Mononuclear cell (primary cell): ENCODE data around the gene CDC6. TPM values are rescaled to one million over a fixed set of nuclear protein-coding genes. Genes with fewer than 3 reads are reported as not detected.

Experiments
- H3K27me3 ChIP-seq: 2 replicates; pipeline ENCODE4 v1.6.0; 2011; ENCODE audit warnings: low read length, control low read depth; ENCODE audit not compliant: insufficient read depth
- H3K4me1 ChIP-seq: 2 replicates; pipeline ENCODE4 v1.5.1; 2011; ENCODE audit warnings: mild to moderate bottlenecking, low read length, control low read depth; ENCODE audit not compliant: insufficient read depth
- H3K4me3 ChIP-seq: 2 replicates; pipeline ENCODE4 v1.5.1; 2011; ENCODE audit warnings: mild to moderate bottlenecking, low read length, moderate library complexity
- H3K9me3 ChIP-seq: 2 replicates; pipeline ENCODE4 v1.5.1; 2011; ENCODE audit warnings: low read depth, mild to moderate bottlenecking, control low read depth, low read length
- total RNA-seq: library from RNA; depleted of rRNA; stranded (reverse); fragments of >200 nt; gene quantifications from one replicate; pipeline ENCODE4 v1.2.3, GENCODE V29; 2012

The CDC6 gene
- total RNA-seq, 1 donor = 0.21 TPM

DNA sequence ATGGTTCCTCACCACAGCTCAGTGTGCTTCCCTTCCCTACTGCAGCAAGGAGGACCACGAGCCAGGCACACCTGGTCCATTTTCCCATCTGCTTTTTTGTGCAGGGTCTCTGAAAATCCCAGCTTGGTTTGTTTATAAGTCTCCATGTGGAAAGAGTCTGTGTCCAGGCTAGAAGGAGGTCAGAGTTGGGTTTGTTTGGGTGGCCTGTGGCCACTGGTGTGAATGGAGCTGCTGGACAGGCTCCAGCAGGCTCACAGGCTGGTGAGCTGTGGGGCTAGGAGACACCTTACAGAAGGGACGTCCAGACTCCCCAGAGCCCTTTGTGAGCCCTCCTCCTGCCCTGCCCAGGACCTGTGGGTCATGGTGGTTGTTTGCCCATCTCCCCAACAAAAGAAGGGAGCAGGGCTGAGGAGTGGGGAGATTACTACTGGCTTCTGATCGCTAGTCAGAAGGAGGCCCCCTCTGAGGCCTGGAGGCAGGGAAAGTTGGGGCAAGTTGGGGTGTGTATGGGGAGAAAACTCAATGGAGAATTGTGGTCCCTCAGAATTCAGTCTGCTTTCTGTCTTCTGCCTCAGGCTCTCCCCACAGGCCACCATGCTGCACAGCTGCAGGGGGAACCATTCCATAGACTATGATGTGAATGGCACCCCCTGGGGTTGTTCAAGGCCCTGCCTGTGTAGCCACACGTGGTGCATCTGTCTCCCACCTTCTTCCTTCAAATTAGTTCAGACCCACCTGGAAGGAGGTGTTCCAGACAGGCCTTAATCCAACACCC is 25.4 kb downstream of the CDC6 start:
- Histone ChIP-seq H3K9me3 (no peaks in the 10 kb centered on the region), H3K4me3 (no peak overlapping the region), H3K27me3 (no peaks in the 10 kb centered on the region), H3K4me1 (peaks cover 98% of the 10 kb centered on the region)

DNA sequence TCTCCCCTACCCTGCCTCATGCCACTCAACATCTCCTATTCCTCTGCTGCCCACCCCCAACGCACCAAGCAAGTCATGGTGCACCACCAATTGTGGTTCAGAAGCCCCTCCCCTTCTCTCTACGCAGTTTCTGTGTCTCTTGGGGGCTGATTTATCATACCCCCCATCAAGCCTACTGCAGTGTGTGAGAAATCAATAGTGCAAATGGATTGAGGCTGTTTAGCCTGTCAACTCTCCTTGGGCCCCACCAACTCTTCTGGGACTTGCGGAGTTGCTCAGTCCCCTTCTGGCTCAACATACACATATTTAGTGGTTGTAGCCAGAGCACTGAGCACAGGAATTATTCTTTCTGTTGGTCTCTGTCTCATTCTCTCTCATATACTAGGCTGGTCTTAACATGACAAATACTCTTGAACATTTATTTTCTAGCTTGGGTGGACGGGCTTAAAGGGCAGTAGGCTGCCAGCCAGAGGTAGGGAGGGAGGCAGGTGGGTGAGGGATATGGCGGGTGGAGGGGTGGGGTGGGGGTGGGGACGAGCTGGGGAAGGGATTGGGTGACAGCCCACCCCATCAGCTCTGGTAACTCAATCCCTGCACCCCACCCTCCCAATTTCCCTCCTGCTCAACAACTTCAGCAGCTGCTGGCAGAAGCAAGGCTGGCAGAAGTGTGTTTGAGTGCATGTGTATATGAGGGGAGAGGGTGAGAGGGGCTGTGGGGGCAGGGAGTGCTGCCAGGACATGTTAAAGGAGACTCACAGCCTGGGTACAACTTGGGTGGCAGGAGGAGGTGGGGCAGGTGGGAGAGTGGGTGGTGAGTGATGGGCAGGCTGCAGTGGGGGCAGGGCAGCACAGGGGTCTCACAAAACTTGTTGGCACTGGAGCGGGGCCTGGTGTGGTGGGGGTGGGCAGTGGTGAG is 26.2 kb downstream of the CDC6 start:
- Histone ChIP-seq H3K27me3 (no peaks in the 10 kb centered on the region), H3K4me3 (no peak overlapping the region), H3K4me1 (peaks cover 91% of the 10 kb centered on the region), H3K9me3 (no peaks in the 10 kb centered on the region)

DNA sequence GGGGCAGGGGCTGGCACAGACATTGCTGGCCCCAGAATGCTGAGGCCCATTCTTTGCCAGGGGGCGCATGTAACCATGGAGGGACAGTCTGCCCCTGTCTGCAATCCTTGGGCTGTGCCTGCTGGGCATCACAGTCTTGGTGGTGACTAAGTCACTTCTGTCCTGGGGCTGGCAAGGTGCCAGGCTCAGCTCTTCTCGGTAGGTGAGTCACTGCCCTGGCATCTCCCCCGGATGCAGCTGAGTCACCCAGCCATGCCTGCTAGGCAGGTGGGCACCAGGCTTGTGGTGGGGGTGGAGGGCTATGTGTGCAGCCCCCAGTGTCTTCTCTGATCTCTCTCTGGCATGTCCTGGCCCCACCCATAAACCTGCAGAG is 26.9 kb downstream of the CDC6 start:
- Histone ChIP-seq H3K9me3 (no peaks in the 10 kb centered on the region), H3K4me3 (no peak overlapping the region), H3K4me1 (peaks cover 90% of the 10 kb centered on the region), H3K27me3 (no peaks in the 10 kb centered on the region)

DNA sequence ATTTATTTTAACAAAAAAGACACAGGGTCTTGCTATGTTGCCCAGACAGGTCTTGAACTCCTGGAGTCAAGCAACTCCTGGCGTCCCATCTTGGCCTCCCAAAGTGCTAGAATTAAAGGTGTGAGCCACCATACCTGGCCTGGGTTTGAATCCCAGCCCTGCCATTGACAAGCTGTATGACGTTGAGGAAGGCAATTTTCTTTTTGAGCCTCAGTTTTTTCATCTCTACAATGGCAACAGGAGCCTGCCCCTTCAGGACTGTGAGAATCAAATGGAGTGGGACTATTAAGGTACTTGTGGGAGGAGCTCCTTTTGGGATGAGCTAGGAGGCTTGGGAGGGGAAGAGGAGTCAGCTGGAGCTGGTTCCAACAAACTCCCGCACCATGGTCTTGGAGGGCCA is 27.5 kb downstream of the CDC6 start:
- peaks cover 90% of the 10 kb centered on the region for H3K4me1 ChIP-seq
- H3K4me3 ChIP-seq = no peak overlapping the region
- no peaks in the 10 kb centered on the region for H3K27me3 ChIP-seq
- no peaks in the 10 kb centered on the region for H3K9me3 ChIP-seq

DNA sequence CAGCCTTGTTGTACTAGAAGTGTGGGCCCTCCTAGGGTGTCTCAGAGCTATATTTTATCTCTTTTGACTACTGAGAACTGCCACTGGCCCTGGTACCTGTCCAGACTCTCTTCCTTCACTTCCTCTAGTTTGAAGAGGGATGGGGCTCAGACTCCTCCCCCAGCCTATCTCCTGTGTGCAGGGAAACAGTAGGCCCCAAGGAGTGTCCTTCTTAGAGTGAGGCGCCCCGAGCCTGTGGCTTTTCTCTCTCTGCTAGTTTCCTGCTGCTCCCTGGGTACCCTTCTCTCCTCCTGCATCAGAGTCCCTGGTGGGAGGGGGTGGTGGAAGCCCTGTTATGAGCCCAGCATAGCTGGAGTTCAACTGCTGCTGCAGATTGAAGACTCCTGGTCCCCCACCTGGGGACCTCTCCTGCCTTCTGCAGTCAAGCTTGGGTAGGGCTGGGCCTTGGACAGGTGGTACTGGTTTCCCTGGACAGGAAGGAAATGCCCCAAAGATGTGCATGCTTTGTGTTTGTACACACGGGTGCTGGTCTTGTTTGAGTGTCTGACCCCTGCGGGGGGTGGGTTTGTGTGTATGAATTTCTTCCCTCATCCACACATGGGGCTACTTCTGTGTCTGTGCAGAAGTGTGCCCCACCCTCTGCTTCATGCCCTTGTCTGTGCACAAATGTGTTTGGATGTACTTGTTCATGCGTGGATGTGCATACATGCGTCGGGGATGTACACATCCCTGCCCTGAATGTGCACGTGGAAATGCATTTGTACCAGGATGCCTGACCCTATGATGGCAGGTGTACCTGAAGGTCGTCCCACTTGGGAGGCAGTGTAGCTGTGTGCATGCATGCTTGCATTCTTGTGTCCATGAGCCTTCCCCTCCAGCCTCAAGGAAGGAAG is 28.2 kb downstream of the CDC6 start:
- H3K27me3 ChIP-seq = no peaks in the 10 kb centered on the region
- H3K4me1 ChIP-seq = peaks cover 90% of the 10 kb centered on the region
- H3K9me3 ChIP-seq = no peaks in the 10 kb centered on the region
- H3K4me3 ChIP-seq = no peak overlapping the region

DNA sequence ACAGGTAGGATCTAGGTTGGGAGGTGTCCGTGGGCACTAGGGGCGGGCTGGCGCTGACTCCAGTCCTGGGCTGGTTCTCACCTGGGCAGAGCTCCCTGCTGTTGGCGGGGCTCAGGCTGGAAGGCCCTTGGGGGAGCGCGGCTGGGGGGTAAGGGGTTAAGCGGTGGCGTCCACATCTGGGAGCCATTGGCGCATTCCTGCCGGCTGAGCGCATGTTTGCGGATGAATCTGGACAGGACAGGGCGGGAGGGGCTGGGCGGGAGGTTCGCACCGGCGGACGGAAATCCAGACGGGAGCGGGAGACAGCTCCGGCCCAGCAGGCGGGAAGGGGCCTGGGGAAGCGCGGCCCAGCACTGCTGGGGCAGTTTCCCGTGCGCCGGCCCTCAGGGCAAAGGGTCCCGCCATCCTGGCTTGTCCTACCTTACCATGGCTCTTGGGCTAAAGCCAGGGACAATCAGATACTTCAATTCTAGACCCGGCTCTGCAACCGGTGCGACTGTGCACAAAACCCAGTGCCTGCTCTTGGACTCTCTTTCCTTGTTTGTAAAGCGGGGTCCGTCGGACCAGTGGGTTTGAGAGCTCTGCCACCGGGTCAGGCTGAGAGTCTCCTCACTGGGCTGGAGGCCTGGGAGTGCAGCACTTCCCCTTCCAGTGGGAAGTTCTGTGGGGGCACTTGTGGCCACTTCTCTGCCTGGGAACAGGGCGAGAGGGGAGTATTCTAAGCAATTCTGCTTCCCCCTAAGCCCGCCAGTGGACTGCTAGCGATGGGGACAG is 29.1 kb downstream of the CDC6 start:
- H3K4me1 ChIP-seq = peaks cover 90% of the 10 kb centered on the region
- peak overlapping the region; percentile 98 for H3K4me3 ChIP-seq
- no peaks in the 10 kb centered on the region for H3K27me3 ChIP-seq
- H3K9me3 ChIP-seq = no peaks in the 10 kb centered on the region

DNA sequence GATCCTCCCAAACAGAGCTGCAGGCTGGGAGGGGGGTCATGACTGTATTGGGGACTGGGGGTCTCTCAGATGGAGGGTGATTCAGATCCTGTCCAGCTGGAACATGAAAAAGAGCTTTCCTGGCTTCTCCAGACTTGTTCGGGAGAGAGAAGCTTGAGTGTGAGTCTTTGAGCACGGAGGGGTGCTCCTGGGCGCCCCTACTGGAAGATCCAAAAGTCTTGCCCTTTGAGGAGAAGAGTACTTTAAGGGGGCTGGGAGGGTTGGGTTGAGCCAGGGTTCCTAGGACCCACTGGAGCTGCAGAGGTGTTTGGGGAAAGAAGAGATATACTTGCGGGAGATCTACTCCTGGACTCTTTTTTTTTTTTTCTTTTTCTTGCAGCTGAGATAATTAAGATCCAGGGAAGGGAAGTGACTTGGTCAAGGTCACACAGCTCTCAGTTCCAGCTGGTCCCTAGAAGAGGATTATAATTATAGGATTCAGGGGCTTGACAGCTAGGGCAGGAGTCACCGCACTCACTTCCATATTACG is 29.7 kb downstream of the CDC6 start:
- Histone ChIP-seq H3K9me3 (no peaks in the 10 kb centered on the region), H3K27me3 (no peaks in the 10 kb centered on the region), H3K4me3 (peak overlapping the region; percentile 98), H3K4me1 (peaks cover 90% of the 10 kb centered on the region)

DNA sequence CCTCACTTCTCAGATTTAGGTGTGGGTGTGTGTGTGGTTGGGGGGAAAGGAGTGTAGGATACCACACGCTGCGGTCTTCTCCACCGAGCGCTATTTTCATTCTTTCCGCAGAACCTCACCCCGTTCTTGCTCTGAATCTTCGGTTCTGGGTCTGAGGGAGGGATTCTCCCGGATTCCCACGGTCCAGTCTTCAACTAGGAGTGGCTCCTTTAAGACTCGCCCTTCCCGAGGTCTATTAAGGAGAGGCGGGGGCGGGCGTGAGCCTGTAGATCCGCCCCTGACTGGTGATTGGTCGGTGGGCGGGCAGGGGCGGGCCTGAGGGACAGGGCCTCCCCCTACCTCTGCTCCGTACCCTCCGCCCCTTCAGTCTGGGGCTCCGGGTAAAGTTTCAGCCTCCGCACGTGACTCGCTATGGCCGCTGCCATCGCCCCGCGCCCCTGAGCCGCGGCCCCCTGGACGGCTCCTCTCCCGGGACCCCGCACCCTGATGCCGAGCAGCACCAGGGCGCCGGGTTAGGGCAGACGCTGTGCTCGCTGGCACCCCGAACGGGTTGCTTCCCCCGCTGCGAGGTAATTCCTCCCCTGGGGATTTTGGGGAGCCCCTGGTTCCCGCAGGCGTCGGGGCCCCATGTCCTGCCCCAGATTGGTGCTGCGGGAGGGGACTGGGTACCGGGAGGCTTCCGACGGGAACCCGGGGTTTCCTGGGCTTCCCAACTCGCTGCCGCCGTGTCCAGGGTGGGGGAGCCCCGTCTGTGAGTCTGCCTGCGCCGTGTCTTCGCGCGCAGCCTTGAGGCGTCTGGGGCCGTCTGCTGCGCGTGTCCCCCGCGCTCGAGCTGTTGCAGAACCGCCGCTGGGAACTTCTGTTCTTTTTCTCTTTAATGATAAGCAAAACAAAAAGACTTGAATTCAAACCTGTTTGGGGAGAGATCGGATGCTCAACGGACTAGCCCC is 30.5 kb downstream of the CDC6 start:
- Histone ChIP-seq H3K4me1 (peaks cover 86% of the 10 kb centered on the region), H3K4me3 (peak overlapping the region; percentile 98), H3K9me3 (no peaks in the 10 kb centered on the region), H3K27me3 (no peaks in the 10 kb centered on the region)

DNA sequence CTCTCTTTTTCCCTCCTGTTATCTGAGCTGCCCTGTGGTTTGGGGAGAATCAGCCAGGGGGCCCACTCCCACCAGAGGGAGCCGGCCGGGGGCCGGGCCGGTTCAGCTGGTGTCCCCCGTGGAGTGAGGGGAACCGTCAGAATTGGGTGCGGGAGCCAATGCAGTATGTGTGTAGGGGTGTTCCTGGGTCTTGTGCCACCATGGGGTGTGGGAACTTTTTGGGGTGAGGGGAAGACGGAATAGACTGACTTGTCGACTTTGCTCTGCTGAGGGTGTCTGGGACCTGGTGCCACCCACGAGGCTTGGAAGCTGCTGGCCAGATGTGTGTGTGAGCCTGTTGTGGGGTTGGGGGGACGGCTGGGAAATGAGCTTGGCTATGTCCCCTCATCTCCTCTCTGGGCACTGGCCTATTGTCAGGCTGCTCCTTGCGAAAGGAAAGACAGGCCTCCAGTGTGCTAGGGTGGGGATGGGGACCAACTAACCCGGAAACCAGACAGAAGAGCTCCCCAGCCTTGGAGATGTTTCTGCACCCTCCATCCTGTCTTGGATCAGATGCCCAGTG is 31.2 kb downstream of the CDC6 start:
- peaks cover 86% of the 10 kb centered on the region for H3K4me1 ChIP-seq
- no peaks in the 10 kb centered on the region for H3K9me3 ChIP-seq
- H3K4me3 ChIP-seq = peak overlapping the region; percentile 98
- no peaks in the 10 kb centered on the region for H3K27me3 ChIP-seq

DNA sequence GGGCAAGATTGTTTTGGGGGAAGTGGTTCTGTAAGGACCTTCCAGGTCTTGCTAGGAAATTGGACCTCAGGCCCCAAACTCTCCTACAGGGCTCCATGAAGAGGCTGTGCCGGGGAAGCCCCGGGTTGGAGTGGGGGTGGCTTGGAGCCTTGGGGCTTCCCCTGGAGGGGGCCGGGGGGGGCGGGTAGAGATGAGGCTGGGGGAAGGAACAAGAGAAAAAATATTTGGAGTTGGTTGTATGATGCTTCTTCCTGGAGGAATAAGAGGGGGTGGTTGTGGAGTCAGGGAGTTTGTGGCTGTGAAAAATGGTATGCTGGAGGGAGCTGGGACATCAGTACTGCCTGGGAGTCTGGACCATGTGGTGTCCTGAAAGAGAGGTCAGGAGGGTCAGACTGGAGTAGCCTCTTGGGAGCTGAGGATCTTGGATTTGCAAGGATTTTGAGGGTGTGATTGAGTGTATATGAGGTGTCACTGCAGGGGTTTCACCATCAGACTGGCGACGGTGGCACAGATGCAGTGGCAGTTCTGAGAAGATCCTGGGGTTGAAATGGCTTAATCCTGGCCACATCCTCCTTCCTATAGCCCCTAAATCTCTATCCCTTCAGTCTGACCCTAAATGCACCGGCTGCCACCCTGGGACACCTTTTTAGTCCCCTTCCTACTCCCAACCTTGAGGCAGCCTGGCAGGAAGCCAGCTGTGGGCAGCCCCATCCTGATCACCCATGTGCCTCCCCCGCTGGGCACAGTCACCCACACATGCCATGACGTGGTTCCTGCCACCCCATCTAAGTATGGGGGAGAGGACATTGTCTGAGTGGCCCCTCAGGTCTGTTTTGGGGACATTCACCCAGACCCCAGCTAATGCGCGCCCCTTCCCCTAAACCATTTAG is 32.2 kb downstream of the CDC6 start:
- Histone ChIP-seq H3K27me3 (no peaks in the 10 kb centered on the region), H3K4me3 (peak overlapping the region; percentile 98), H3K4me1 (peaks cover 87% of the 10 kb centered on the region), H3K9me3 (no peaks in the 10 kb centered on the region)

DNA sequence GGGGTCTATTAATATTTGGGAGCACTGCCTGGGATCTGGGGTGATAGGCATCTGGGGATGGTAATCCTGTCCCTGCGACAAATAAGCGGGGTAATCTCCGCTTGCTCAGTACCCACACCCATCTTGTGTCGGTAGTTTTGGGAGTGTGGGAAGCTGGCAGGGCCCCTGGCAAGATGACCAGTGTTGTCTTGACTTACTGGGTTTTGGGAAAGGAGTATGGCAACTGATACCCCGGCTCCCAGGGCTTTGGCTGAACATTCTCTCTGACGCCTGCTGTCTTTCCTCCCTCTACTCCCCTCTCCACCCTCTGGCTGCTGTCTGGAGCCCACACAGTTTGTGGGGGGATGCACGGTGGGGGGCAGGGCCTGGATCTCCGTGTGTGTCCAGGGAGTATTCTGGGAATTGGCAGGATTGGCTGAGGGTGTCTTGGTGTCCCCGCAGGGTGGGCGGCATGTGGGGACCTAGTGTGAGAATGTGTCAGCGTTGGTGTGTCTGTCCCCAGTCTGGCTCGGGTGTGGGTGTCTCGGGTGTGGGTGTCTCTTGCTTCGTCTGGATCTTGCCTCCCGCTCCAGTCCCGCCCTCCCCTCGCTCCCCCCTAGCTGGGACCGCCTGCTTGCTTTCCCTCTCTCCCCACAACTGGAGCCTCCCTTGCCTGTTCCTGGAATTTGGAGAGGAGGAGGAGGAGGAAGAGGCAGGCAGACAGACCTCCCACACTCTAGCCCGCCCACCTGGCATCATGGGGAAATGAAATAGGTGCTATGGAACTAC is 33.3 kb downstream of the CDC6 start:
- Histone ChIP-seq H3K4me3 (peak overlapping the region; percentile 98), H3K9me3 (no peaks in the 10 kb centered on the region), H3K4me1 (peaks cover 87% of the 10 kb centered on the region), H3K27me3 (no peaks in the 10 kb centered on the region)

DNA sequence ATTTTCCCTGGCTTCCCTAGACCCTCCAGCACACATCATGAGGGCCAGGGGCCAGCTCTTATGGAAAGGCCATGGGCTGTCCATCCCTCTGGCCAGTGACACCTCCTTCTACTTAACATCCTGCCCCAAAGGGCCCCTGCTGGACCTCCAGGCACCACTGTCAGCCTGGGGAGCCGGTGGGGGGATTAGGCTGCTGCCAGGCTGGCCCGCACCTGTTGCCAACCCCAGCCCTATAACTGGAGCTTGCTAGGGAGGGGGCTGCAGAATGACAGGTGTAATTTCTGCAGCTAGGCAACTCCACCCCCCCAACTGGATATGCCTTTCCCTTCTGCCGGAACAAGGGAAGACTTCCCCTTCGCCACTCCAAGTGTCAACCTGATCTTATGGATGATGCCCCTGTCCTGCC is 33.8 kb downstream of the CDC6 start:
- Histone ChIP-seq H3K27me3 (no peaks in the 10 kb centered on the region), H3K9me3 (no peaks in the 10 kb centered on the region), H3K4me3 (peak overlapping the region; percentile 98), H3K4me1 (peaks cover 87% of the 10 kb centered on the region)
